ENCODE measurements around the gene OR1M1.

GRCh38 chr19:9052894-9053293 lies 34.0 kb upstream of the OR1M1 start:
- TF ChIP-seq, protein P1, sequence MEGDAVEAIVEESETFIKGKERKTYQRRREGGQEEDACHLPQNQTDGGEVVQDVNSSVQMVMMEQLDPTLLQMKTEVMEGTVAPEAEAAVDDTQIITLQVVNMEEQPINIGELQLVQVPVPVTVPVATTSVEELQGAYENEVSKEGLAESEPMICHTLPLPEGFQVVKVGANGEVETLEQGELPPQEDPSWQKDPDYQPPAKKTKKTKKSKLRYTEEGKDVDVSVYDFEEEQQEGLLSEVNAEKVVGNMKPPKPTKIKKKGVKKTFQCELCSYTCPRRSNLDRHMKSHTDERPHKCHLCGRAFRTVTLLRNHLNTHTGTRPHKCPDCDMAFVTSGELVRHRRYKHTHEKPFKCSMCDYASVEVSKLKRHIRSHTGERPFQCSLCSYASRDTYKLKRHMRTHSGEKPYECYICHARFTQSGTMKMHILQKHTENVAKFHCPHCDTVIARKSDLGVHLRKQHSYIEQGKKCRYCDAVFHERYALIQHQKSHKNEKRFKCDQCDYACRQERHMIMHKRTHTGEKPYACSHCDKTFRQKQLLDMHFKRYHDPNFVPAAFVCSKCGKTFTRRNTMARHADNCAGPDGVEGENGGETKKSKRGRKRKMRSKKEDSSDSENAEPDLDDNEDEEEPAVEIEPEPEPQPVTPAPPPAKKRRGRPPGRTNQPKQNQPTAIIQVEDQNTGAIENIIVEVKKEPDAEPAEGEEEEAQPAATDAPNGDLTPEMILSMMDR (IDR thresholded peaks at IDR 0.05) = no peak
- TF ChIP-seq POLR2A (IDR thresholded peaks at IDR 0.05; ENCODE audit: low read length) (no peak), RNF2 (IDR thresholded peaks at IDR 0.05; ENCODE audit: borderline replicate concordance, low read depth) (no peak), SREBF2 (IDR thresholded peaks at IDR 0.05) (no peak), RAD21 (conservative IDR thresholded peaks at IDR 0.05 in 1 of 2, IDR thresholded peaks at IDR 0.05 in 1 of 2) (no peak), ELK1 (IDR thresholded peaks at IDR 0.05; ENCODE audit: low read depth, low read length) (no peak), FOXS1 (CRISPR knock-in tag; IDR thresholded peaks at IDR 0.05) (no peak), POLR2AphosphoS2 (conservative IDR thresholded peaks at IDR 0.05; ENCODE audit: low read length) (no peak), RFX5 (IDR thresholded peaks at IDR 0.05) (no peak), NFE2L2 (conservative IDR thresholded peaks at IDR 0.05; ENCODE audit: low read length) (no peak)

Measured in A549 (cell line).